GM18517 (cell line): ENCODE data around the gene GTPBP3.
A peak's percentile ranks its signal among the peaks of the same experiment; 100 is the strongest.

Source experiments
- ATAC-seq: cut with Tn5 transposase; IDR thresholded peaks from one replicate; pipeline ENCODE4 v1.9.1; 2021; ENCODE audit warnings: mild to moderate bottlenecking, moderate library complexity; ENCODE audit not compliant: unreplicated experiment

The GTPBP3 gene

GRCh38 chr19:17380426-17381138 is 43.2 kb downstream of the GTPBP3 start:
- no peak for ATAC-seq

- ATAC-seq = no peak
Measured at GRCh38 chr19:17385878-17386611, 48.7 kb downstream of the GTPBP3 start.

GRCh38 chr19:17389288-17389687 is 51.9 kb downstream of the GTPBP3 start:
- ATAC-seq = no peak

DNA sequence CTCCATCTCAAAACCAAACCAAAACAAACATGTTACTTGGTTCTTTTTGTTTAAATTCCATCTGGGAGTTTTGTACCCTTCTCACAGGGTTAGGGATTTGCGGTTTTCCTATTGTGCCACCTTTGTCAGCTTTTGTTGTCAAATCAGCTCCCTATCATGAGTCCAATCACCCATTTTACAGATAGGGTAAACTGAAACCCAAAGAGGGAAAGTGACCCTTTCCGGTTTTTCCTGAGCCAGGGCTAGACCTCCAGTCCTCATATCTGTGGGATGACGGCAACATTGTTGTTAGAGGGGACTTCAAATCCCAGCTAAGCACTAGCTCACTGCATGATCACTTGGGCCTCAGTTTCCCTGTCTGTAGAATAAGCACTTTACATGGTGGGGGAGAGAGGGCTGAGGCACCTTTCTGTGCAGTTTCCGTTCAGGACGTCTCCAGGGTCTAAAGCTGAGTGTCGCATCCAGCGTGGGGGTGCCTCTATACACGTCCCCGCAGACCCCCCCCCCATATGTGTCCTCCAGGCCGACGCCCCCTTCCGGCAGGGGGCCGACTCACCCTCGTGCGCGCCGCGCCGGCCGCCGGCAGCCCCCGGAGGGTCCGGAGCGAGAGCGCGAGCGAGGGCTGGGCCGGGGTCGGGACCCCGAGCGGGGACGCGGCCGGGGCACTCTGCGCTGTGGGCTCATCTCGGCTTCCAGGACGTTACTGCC is 52.8 kb downstream of the GTPBP3 start:
- ATAC-seq = no peak

DNA sequence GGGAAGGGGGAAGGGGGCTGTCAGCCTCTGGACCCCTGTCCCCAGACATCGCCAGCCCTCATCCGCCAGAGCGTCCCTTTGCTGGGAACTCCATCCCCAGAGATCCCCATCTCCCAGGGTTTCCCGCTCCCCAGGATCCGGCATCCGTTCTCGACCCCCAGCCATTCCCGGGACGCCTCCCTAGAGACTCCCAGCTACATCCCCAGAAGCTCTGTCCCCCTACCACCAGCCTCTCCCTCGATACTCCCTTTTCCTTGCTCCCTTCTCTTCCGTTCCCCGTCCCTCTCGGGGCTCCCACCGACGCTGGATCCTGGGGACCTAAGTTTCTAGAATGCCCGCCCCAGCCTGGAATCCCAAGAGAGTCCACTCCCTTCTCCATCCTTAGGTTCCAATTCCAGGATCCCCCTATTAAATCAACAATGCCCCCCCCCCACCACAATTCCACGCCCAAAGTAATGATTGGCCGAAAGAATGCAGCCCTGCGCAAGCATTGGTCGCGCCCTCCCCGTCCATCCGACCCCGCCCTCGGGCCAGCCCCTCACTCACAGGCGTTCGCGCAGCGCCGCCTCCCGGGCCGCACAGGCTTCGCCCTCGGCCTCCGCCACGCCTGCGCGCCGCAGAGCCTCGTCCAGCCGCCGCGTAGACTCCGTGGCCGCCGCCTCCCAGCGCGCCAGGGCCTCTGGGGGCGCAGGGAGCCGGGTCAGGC is 53.5 kb downstream of the GTPBP3 start:
- peak; percentile 58 for ATAC-seq

GRCh38 chr19:17391371-17392151 is 54.2 kb downstream of the GTPBP3 start:
- peak; percentile 23 for ATAC-seq
